ENCODE data around the gene CRLF3. TPM values are rescaled to one million over a fixed set of nuclear protein-coding genes. Genes with fewer than 3 reads are reported as not detected.
"Not testable (repeated sequence)": the region's sequence is repeated elsewhere in the genome, so short reads cannot be mapped to it uniquely, and the experiment has no call there.

The CRLF3 gene, protein sequence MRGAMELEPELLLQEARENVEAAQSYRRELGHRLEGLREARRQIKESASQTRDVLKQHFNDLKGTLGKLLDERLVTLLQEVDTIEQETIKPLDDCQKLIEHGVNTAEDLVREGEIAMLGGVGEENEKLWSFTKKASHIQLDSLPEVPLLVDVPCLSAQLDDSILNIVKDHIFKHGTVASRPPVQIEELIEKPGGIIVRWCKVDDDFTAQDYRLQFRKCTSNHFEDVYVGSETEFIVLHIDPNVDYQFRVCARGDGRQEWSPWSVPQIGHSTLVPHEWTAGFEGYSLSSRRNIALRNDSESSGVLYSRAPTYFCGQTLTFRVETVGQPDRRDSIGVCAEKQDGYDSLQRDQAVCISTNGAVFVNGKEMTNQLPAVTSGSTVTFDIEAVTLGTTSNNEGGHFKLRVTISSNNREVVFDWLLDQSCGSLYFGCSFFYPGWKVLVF
- total RNA-seq (2014; rRNA removed; shearing (Covaris generic)), result 21.5 and 25.3 TPM in 2 replicates

DNA sequence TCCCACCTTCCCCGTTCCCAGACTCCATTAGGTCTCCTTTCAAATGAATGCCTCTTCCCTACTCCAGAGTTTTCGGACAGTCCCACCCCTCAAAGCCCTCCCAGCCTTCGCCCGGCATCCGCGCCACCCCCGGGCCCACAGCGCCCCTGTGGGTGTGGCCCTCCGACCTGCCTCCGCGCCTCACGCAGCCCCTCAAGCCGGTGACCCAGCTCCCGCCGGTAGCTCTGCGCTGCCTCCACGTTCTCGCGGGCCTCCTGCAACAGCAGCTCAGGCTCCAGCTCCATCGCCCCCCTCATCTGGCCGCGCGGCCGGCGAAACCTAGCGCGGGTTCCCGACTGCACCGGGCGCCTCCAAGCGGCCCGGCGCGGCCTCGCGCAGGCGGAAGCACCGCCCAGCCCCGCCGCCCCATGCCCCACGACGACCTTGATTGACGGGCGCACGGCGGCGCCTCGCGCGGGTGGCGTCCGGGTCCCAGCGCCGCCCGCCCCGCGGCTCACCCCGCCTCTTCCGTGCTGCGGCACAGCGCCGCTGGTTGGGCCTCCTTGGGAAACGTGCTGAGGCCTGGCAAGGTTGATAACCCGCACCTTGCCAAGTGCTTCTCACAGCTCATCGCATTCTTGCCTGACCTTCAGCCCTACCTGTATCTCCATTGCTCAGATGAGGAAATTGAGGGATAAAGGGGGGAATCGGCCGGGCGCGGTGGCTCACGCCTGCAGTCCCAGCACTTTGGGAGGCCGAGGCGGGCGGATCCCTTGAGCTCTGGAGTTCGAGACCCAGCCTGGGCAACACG is at the start of gene CRLF3:
CRLF3 (minus strand) TSS at position 337 of the 790 bp plus-strand sequence; CDS start at position 296, 41 bp downstream.
- in situ Hi-C loops (cut with HindIII; ENCODE audit: low sequenced_read_pairs), result no loop called here
- peak; percentile 92 for DNase-seq (ENCODE audit: low spot score)

DNA sequence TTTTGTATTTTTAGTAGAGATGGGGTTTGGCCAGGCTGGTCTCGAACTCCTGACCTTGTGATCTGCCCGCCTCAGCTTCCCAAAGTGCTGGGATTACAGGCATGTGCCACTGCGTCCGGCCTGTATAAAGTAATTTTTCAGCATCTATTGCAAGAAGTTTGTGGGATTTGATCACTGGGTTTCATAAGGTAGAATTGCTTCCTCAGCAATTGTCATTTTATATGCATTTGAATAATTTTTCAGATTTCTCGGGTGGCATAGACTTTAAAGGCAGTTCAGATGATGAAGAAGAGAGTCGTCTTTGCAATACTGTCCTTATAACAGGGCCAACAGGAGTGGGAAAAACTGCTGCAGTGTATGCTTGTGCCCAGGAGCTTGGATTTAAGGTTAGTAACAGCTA is 44.5 kb upstream of the CRLF3 start:
- no peak for DNase-seq (ENCODE audit: low spot score)
- in situ Hi-C loops (cut with HindIII; ENCODE audit: low sequenced_read_pairs), result no loop called here

DNA sequence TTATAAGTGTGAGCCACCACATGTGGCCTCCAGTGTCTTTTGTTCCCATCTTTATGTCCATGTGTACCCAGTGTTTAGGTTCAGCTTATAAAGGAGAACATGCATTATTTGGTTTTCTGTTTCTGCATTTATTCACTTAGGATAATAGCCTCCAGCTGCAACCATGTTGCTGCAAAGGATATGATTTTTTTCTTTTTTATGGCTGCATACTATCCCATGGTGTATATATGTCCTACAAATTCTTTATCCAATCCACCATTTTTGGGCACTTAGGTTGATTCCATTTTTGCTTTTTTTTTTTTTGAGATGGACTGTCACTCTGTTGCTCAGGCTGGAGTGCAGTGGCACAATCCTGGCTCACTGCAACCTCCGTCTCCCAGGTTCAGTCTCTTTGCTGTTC is 40.1 kb upstream of the CRLF3 start:
- DNase-seq (ENCODE audit: low spot score), result no peak
- in situ Hi-C loops (cut with HindIII; ENCODE audit: low sequenced_read_pairs), result no loop called here

DNA sequence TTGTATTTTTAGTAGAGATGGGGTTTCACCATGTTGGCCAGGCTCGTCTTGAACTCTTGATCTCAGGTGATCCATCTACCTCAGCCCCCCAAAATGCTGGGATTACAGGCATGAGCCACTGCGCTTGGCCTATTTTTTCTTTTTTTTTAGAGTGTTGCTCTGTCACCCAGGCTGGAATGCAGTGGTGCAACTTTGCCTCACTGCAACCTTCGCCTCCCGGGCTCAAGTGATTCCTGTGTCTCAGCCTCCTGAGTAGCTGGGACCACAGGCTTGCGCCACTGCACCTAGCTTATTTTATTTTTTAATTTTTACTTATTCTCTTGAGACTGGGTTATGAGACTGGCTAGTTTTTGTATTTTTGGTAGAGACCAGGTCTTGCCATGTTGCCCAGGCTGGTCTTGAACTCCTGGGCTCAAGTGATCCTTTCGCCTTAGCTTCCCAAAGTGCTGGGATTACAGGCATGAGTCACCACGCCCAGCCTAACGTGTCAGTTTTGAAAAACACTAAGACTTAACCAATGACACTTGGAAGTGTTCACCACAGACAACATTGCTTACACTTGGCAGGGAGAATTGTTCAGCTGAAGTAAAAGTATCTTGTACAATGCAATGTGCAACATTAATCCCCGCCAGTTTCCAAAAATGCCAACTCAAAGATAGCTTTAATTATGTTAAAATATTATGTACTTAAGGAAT is 34.2 kb upstream of the CRLF3 start:
- DNase-seq (ENCODE audit: low spot score), result no peak
- in situ Hi-C loops (cut with HindIII; ENCODE audit: low sequenced_read_pairs), result no loop called here

DNA sequence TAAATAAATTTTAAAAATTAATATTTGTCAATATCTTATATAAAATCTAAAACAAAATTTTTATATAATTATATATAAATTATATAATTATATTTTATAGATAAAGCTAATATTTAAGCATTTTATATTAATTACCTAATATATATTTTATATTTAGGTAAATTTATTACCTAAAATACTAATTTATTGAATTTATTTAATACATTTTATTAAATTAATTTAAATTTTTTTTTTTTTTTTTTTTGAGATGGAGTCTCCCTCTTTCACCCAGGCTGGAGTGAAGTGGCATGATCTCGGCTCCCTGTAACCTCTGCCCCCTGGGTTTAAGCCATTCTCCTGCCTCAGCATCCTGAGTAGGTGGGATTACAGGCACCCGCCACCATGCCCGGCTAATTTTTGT is 29.7 kb upstream of the CRLF3 start:
- in situ Hi-C loops (cut with HindIII; ENCODE audit: low sequenced_read_pairs), result no loop called here
- DNase-seq (ENCODE audit: low spot score), result no peak

DNA sequence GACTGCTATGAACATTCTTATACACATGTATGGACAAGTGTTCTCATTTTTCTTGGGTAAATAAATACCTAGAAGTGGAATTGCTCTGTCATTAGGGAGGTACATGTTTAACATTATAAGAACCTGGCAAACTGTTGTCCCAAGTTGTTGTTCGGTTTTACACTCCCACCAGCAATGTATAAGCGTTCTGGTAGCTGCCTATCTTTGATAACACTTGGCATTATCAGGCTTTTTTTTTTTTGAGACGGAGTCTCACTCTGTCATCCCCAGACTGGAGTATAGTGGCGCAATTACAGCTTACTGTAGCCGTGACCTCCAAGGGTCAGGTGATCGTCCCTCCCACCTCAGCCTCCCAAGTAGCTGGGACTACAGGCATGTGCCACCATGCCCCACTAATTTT is 23.5 kb upstream of the CRLF3 start:
- in situ Hi-C loops (cut with HindIII; ENCODE audit: low sequenced_read_pairs), result no loop called here
- no peak for DNase-seq (ENCODE audit: low spot score)

DNA sequence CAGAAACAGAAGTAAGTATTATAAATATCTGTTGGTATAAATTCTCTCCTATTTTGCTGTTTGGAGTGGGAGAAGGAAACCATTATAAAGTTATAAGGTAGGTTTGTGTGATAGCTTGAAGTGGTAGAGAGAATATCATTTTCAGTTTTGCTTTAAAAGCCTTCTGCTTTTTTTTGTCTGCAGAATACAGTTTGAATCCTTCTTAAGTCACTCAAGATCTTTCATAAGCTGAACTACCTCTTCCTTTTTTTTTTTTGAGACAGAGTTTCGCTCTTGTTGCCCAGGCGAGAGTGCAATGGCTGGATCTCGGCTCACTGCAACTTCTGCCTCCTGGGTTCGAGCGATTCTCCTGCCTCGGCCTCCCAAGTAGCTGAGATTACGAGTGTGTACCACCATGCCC is 16.3 kb upstream of the CRLF3 start:
- in situ Hi-C loops (cut with HindIII; ENCODE audit: low sequenced_read_pairs), result no loop called here

DNA sequence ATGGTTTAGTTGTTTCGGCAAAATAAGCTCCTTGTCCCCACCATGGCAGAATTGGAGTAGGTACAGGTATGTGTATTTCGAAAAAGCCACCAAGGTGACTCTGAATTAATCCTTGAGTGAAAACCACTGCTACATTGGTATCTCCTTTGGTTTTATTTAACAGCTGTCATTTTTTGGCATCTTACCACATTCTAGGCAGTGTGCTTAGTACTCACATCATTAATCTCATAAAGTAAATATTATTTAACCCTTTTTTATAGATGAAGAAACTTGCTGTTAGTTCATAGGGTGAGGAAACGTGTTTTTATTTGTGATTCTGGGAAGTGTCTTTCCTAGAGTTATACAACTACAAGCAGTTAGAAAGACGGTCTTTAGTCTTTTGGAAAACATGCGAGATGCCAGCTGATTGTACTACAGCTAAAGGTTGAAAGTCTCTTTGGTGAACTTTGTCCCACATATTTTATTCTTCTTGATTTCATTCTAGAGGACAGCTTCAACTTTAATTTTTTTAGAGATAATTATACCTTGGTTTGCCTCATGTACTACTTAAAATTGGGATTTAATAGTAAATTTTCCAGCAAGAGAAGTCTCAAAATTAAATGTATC is 13.8 kb upstream of the CRLF3 start:
- in situ Hi-C loops (cut with HindIII; ENCODE audit: low sequenced_read_pairs), result no loop called here
- no peak for DNase-seq (ENCODE audit: low spot score)

More for the DNA sequence above, 16.3 kb upstream of the CRLF3 start:
- DNase-seq (ENCODE audit: low spot score), result no peak

DNA sequence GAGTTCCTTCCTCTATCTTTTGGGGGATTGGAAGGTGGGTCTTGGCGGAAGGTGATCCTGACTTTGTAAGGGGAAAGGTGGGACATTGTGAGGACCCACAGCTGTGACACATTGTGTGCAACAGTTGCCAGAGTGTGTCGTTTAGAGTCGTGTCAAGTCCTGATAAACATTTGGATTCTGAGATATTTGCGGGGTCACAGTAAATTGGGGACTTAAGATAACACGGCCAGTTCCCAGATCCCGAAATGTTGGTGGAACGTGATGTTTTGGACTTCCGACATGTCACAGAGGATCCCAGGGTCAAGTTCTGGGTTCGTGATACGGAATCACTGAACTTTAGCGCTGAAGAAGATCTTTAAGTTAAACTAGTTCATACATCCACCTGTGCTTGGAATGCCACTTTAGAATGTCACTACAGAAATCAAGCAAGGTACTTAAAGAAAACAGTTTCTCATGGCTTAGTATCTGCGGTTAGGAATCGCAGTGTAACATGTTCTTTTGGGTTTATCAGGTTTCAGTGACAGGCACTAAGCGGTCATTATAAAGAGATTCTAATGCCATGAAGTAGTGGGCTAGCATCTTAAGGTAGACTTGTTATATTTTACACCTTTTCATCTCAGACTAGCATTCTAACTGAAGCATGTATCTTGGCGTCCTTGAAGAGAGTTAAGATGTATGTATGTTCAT is 8.1 kb upstream of the CRLF3 start:
- no peak for DNase-seq (ENCODE audit: low spot score)
- in situ Hi-C loops (cut with HindIII; ENCODE audit: low sequenced_read_pairs), result no loop called here

DNA sequence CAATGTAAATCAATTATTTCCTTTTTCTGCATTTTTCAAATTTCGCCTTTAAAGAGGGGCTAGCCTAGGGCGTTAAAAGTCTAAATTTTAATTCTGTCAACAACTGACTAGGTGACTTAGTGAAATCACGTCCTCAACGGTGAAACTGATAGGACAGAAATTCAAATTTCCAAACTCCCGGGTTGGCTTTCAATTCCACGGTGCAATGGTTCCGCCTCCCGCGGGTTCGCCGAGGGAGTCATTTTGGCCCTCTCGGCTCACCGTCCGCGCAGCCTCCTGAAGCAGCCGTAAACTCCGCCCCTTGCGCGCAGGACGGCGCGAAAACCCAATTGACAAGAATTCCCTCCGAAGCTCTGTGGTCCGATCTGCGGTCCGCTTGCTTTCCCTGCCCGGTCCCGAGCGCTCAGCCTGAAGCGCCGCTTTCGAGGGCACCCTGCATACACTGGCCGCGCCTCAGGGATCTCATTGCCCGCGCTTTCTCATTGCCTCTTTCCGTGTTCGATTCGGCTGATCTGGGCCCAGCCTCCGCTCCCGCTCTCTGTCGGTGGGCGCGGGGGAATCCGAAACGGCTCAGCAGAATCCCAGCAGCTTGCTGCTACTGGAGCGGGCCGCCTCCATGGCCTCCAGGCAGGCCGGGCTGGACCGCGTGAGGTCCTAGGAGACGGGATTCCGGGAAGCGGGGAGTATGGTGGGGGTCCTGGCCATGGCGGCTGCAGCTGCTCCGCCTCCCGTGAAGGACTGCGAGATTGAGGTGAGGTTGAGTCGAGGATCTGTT is 7.4 kb upstream of the CRLF3 start, which contains the start of gene ATAD5:
ATAD5 (plus strand) TSS at position 304 of the 775 bp plus-strand sequence; CDS start at position 686, 382 bp downstream.
- in situ Hi-C loops (cut with HindIII; ENCODE audit: low sequenced_read_pairs), result no loop called here
- peak; percentile 90 for DNase-seq (ENCODE audit: low spot score)

DNA sequence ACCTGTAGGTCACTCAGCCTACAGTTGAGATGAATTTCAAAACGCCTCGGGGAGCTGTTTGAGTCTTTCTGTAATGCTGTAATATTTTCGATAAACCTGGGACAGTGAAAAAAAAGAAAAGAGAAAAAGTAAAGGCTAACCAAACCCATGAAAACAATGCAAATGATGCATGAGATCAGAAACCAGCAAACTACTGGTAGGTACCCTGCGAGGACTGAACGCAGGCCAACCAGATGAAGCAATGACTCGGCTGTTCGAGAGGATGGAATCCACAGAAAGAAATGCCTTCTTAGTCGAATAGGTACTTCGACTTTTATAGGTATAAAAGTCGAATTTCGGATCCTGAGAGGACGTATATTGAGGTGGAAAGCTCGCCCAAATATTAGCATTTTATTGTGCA is 6.8 kb upstream of the CRLF3 start:
- DNase-seq (ENCODE audit: low spot score), result peak; percentile 53
- in situ Hi-C loops (cut with HindIII; ENCODE audit: low sequenced_read_pairs), result no loop called here

DNA sequence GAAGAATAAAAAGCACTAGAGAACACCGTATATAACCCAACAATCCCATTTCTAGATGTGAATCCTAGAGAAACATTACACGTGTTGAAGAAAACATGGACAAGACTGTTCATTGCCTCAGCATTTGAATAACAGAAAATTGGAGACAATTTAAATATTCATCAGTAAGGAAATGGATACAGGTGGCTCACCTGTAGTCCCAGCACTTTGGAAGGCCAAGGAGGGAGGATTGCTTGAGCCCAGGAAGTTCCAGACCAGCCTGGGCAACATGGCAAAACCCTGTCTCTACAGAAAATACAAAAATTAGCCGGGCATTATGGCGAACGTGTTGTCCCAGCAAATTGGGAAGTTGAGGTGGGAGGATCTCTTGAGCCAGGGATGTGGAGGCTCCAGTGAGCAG is 4.5 kb upstream of the CRLF3 start:
- in situ Hi-C loops (cut with HindIII; ENCODE audit: low sequenced_read_pairs), result no loop called here
- no peak for DNase-seq (ENCODE audit: low spot score)

DNA sequence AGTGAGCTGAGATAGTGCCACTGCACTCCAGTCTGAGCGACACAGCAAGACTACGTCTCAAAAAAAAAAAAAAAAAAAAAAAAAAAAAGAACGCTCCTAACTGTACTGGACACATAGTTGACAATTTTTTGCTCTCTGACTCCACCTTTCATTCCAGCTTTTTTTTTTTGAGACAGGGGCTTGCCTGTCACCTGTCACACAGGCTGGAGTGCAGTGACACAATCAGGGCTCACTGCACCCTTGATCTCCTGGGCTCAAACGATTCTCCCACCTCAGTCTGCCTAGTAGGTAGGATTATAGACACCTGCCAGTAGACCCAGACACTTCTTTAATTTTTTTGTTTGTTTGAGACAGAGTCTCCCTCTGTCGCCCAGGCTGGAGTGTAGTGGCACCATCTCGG is 2.6 kb upstream of the CRLF3 start:
- DNase-seq (ENCODE audit: low spot score), result no peak
- in situ Hi-C loops (cut with HindIII; ENCODE audit: low sequenced_read_pairs), result no loop called here

DNA sequence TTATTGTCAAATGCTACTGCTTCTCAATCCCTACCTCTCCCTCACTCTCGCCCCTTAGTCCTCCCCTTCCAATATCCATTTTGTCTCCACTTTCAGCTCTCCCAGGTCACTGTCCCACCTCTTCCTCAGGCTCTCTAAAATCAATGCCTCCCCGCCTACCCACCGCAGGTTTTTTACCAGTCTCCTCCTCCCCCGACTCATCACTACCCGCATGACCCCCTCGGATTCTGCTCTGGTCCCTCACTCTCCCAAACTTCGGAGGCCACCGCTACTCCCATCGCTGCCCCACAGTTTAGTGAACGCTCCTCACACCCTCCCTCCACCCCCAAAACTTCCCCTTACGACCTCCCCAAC is 513 bp downstream of the CRLF3 start:
- DNase-seq (ENCODE audit: low spot score), result peak; percentile 30

DNA sequence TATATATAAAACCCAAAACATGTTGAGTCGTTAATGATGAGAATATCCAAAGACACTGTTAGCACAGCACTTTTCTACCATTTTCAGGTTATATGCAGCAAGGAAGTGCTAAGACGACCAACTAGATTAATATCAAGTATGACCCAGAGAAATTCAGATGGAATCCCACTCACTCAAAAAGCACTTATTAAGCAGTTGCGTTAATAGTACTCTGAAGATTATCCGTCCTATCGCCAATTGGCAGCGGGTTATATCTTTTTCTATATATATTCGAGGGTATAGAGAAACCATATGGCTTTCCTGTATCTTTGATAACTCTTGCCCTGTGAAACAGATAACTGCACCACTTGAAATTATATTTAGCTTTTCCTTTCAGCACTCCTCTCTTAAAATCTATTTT is 1.1 kb downstream of the CRLF3 start:
- no peak for DNase-seq (ENCODE audit: low spot score)
- in situ Hi-C loops (cut with HindIII; ENCODE audit: low sequenced_read_pairs), result no loop called here

More for the DNA sequence above, 513 bp downstream of the CRLF3 start:
- in situ Hi-C loops (cut with HindIII; ENCODE audit: low sequenced_read_pairs), result no loop called here

DNA sequence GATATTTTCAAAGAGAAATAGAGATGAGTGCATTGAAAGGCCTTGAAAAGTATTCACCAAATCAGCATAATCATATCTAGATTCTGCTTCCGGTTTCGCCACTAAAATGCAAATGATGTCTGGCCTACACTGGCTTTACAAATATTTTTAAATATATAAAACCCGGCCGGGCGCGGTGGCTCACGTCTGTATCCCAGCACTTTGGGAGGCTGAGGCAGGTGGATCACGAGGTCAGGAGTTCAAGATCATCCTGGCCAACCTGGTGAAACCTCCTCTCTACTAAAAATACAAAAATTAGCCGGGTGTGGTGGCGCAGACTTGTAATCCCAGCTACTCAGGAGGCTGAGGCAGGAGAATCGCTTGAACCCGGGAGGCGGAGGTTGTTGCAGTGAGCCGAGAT is 1.6 kb downstream of the CRLF3 start:
- in situ Hi-C loops (cut with HindIII; ENCODE audit: low sequenced_read_pairs); DNase-seq (ENCODE audit: low spot score): not testable (repeated sequence)

DNA sequence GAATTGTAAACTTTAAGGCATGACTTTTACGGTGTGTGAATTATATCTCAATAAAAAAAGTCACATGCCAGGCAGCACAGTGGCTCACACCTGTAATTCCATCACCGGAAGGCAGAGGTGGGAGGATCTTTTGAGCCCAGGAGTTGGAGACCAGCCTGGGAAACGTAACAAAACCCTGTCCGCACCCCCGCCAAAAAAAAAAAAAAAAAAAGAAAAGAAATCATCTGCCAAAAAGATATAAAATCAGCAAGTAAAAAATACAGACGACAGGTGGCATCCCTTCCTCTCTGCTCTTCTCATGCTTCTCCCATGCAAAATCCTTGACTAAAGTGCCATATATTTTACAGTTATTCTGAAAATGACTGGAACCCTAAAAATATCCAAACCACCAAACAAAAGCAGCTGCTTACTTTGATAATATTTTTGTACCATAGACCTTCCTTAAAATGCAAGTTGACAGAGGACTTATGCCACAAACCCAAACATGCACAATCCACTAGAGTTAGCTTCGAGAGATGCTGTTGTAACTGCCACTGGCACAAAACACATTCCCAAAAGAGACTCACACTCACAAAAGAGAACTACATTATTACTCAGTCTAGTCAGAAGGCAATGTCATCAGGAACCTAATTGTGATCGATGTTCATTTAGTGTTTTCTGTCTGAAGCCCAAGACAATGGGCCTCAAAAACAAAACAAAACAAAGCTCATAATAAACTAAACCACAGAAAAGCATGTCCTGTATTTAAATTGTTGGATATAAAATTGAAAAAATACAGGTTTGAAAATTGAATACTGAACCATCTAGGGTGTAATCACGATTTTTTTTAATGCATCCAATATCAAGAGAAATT is 2.4 kb downstream of the CRLF3 start:
- in situ Hi-C loops (cut with HindIII; ENCODE audit: low sequenced_read_pairs), result no loop called here

More for the DNA sequence above, 2.4 kb downstream of the CRLF3 start:
- DNase-seq (ENCODE audit: low spot score), result peak; percentile 16
